Esophagus muscularis mucosa (tissue), 4 donors: ENCODE data around the gene RPS23. TPM values are rescaled to one million over a fixed set of nuclear protein-coding genes. Genes with fewer than 3 reads are reported as not detected.

Experiments
- DNase-seq: peaks from one replicate; pipeline ENCODE4 v3.0.0-alpha.2; 2017; ENCODE audit errors: extremely low spot score
- H3K27ac ChIP-seq, 4 donors: fragments of 200-600 bp; sonication (generic); replicated peaks in 1 of 4; 1 replicate in 3 of 4; 2 replicates in 1 of 4; pipeline ENCODE4 v1.5.1; 2016 to 2019; ENCODE audit warnings: mild to moderate bottlenecking in 1 of 4
- H3K27me3 ChIP-seq, 4 donors: fragments of 200-600 bp; sonication (generic); one replicate each; pipeline versions ENCODE4 v1.5.1 to v1.6.0; 2016 to 2019
- H3K36me3 ChIP-seq, 4 donors: fragments of 200-600 bp; sonication (generic); one replicate each; pipeline ENCODE4 v1.5.1; 2016 to 2019
- H3K4me1 ChIP-seq, 4 donors: fragments of 200-600 bp; sonication (generic); one replicate each; pipeline ENCODE4 v1.5.1; 2016 to 2019
- H3K4me3 ChIP-seq, 4 donors: fragments of 200-600 bp; sonication (generic); 1 replicate in 2 of 4; 2 replicates in 2 of 4; pipeline ENCODE4 v1.5.1; 2016 to 2019; ENCODE audit warnings: mild to moderate bottlenecking in 4 of 4, moderate library complexity in 1 of 4
- H3K9me3 ChIP-seq, 4 donors: fragments of 200-600 bp; sonication (generic); 1 replicate in 3 of 4; 2 replicates in 1 of 4; pipeline ENCODE4 v1.5.1; 2016 to 2019
- EP300 ChIP-seq: sonication (generic); formaldehyde crosslinking; IDR thresholded peaks from one replicate; pipeline ENCODE4 v1.6.1; 2017; ENCODE audit warnings: antibody characterized with exemption
- POLR2A ChIP-seq: fragments of 450-650 bp; IDR thresholded peaks from one replicate; pipeline ENCODE4 v1.6.1; 2017; ENCODE audit warnings: antibody characterized with exemption, moderate library complexity, mild to moderate bottlenecking, low read depth
- POLR2AphosphoS5 ChIP-seq, 2 donors: sonication (generic); formaldehyde crosslinking; IDR thresholded peaks; one replicate each; pipeline ENCODE4 v1.6.1; 2017; ENCODE audit warnings: antibody characterized with exemption in 2 of 2
- WGBS: methylation state at CpG from one replicate; pipeline ENCODE4 v1.1.5; 2018; 5-methylcytosine and 5-hydroxymethylcytosine counted together
- intact Hi-C: fragments of 100-400 bp; cut with DNase I; formaldehyde crosslinking; loops from one replicate; pipeline ENCODE4 v1.15.1; 2023
- total RNA-seq, 4 donors: library from RNA; depleted of rRNA; stranded (reverse); fragments of >200 nt; gene quantifications; one replicate each; pipeline versions ENCODE4 v1.1.0 to v1.2.1, GENCODE V29; 2016
- TF ChIP-seq, protein P1 (sequence below), 3 experiments: fragments of 200-600 bp in 2 of 3; fragments of 450-650 bp in 1 of 3; sonication (generic) in 2 of 3; IDR thresholded peaks; one replicate each; pipeline ENCODE4 v1.5.1; 2017 to 2019; ENCODE audit warnings: antibody characterized with exemption in 3 of 3, mild to moderate bottlenecking in 2 of 3, moderate library complexity in 1 of 3

Gene RPS23
- total RNA-seq, 4 donors from 2014 or later: 2,601 to 3,337 (median 2,967) TPM

- Histone ChIP-seq H3K9me3 (peaks cover 0 to under 1% (median 0%) of the 10 kb centered on the region in 4 donors), H3K4me3 (no peak overlapping the region), H3K27me3 (no peaks in the 10 kb centered on the region), H3K27ac (no peak overlapping the region), H3K36me3 (no peaks in the 10 kb centered on the region), H3K4me1 (peaks cover 0 to 11% (median 8%) of the 10 kb centered on the region in 4 donors)
- TF ChIP-seq, protein P1, sequence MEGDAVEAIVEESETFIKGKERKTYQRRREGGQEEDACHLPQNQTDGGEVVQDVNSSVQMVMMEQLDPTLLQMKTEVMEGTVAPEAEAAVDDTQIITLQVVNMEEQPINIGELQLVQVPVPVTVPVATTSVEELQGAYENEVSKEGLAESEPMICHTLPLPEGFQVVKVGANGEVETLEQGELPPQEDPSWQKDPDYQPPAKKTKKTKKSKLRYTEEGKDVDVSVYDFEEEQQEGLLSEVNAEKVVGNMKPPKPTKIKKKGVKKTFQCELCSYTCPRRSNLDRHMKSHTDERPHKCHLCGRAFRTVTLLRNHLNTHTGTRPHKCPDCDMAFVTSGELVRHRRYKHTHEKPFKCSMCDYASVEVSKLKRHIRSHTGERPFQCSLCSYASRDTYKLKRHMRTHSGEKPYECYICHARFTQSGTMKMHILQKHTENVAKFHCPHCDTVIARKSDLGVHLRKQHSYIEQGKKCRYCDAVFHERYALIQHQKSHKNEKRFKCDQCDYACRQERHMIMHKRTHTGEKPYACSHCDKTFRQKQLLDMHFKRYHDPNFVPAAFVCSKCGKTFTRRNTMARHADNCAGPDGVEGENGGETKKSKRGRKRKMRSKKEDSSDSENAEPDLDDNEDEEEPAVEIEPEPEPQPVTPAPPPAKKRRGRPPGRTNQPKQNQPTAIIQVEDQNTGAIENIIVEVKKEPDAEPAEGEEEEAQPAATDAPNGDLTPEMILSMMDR (IDR thresholded peaks at IDR 0.05): no peak
- no peak for TF ChIP-seq POLR2AphosphoS5 (IDR thresholded peaks at IDR 0.05)
- no peak for TF ChIP-seq EP300
- no peak for TF ChIP-seq POLR2A
- intact Hi-C loops: no loop called here
- no peak for DNase-seq
These were observed 25.4 kb downstream of the RPS23 start for GRCh38 chr5:82252744-82253143.

- no peaks in the 10 kb centered on the region for H3K4me1 ChIP-seq
- intact Hi-C loops: no loop called here
- no peak for DNase-seq
- H3K36me3 ChIP-seq: no peaks in the 10 kb centered on the region
- H3K27ac ChIP-seq: no peak overlapping the region
- peaks cover 0 to 12% (median 3%) of the 10 kb centered on the region in 4 donors for H3K9me3 ChIP-seq
- no peak overlapping the region for H3K4me3 ChIP-seq
- H3K27me3 ChIP-seq: no peaks in the 10 kb centered on the region
- TF ChIP-seq POLR2A (no peak), POLR2AphosphoS5 (IDR thresholded peaks at IDR 0.05) (no peak), EP300 (no peak)
- TF ChIP-seq, protein P1 (IDR thresholded peaks at IDR 0.05): no peak
- 100% methylated on average over 1 of the region's 1 CpG for WGBS
These were observed 31.1 kb downstream of the RPS23 start for GRCh38 chr5:82246960-82247574.

GRCh38 chr5:82244854-82245635, 33.1 kb downstream of the RPS23 start:
- H3K4me3 ChIP-seq: no peak overlapping the region
- no peak overlapping the region for H3K27ac ChIP-seq
- peaks cover 0 to 12% (median 3%) of the 10 kb centered on the region in 4 donors for H3K9me3 ChIP-seq
- DNase-seq: no peak
- H3K4me1 ChIP-seq: no peaks in the 10 kb centered on the region
- intact Hi-C loops: no loop called here
- H3K36me3 ChIP-seq: no peaks in the 10 kb centered on the region
- no peaks in the 10 kb centered on the region for H3K27me3 ChIP-seq
- WGBS: 73% methylated on average over 6 of the region's 6 CpGs
- TF ChIP-seq EP300 (no peak), POLR2AphosphoS5 (IDR thresholded peaks at IDR 0.05) (no peak), POLR2A (no peak)
- TF ChIP-seq, protein P1 (IDR thresholded peaks at IDR 0.05): no peak

GRCh38 chr5:82244151-82244550, 34.0 kb downstream of the RPS23 start:
- WGBS: 100% methylated on average over 2 of the region's 2 CpGs
- intact Hi-C loops: no loop called here

More at GRCh38 chr5:82244151-82244550, 34.0 kb downstream of the RPS23 start:
- peaks cover 0 to 12% (median 3%) of the 10 kb centered on the region in 4 donors for H3K9me3 ChIP-seq
- H3K4me3 ChIP-seq: no peak overlapping the region
- H3K27ac ChIP-seq: no peak overlapping the region
- no peak for TF ChIP-seq EP300
- no peak for TF ChIP-seq POLR2AphosphoS5 (IDR thresholded peaks at IDR 0.05)
- TF ChIP-seq POLR2A: no peak
- TF ChIP-seq, protein P1 (IDR thresholded peaks at IDR 0.05): no peak
- no peaks in the 10 kb centered on the region for H3K36me3 ChIP-seq
- no peaks in the 10 kb centered on the region for H3K4me1 ChIP-seq
- no peaks in the 10 kb centered on the region for H3K27me3 ChIP-seq
- DNase-seq: no peak
